HepG2 (cell line): Measurements from ENCODE around the gene TROAP. TPM values are rescaled to one million over a fixed set of nuclear protein-coding genes. Genes with fewer than 3 reads are reported as not detected.

Experiments
- ATAC-seq: fragments of 200-7000 bp; cut with Tn5 transposase; 3 replicates; pipeline ENCODE4 v1.9.1; 2020; ENCODE audit warnings: mild to moderate bottlenecking, moderate library complexity
- BruUV-seq: library from RNA; stranded (reverse); fragments of 400-500 nt; replicated peaks from 2 replicates; lab custom pipeline; 2021; lab: Mats Ljungman, UMichigan
- CTCF ChIA-PET: fragments of 300-600 bp; formaldehyde crosslinking; extraction: SDS; loops from one replicate; lab custom pipeline; 2021; ENCODE audit warnings: low total read pairs, inconsistent platforms, low intra/inter-chr PET ratio; lab: Yijun Ruan, JAX
- POLR2A ChIA-PET: fragments of 350-600 bp; sonication (Branson Sonifier 250); formaldehyde crosslinking; loops from one replicate; lab custom pipeline; 2020; ENCODE audit warnings: antibody characterized with exemption, inconsistent platforms; lab: Yijun Ruan, JAX
- DNase-seq: peaks from one replicate; pipeline ENCODE4 v3.0.0-alpha.2; 2015; ENCODE audit warnings: low spot score
- FAIRE-seq: peaks from 3 replicates; lab custom pipeline; 2011; peaks lifted over from hg19 to GRCh38; lab: Jason Lieb, UNC
- H2AFZ ChIP-seq: one replicate; pipeline ENCODE4 v1.6.1; 2011; ENCODE audit warnings: low read length, inconsistent platforms
- H3K27ac ChIP-seq: fragments of 300-600 bp; 3 replicates; pipeline ENCODE4 v1.8.0; 2011; ENCODE audit warnings: mixed run types, mild to moderate bottlenecking, mixed read lengths, low read length, inconsistent platforms; ENCODE audit not compliant: insufficient read depth; ENCODE audit errors: extremely low read length
- H3K27me3 ChIP-seq, 2 experiments: fragments of 200-600 bp in 1 of 2; 2 replicates in 1 of 2; 3 replicates in 1 of 2; pipeline versions ENCODE4 v1.6.0 to v1.8.0; 2011; ENCODE audit warnings: low read length in 2 of 2, mild to moderate bottlenecking in 2 of 2, moderate library complexity in 2 of 2, inconsistent platforms in 1 of 2; ENCODE audit not compliant: insufficient read depth in 2 of 2, control insufficient read depth in 1 of 2
- H3K36me3 ChIP-seq, 2 experiments: fragments of 200-600 bp in 1 of 2; replicated peaks in 1 of 2; 2 replicates in 1 of 2; 3 replicates in 1 of 2; pipeline versions ENCODE4 v1.5.1 to v1.8.0; 2011; ENCODE audit warnings: low read length in 2 of 2, inconsistent platforms in 1 of 2; ENCODE audit not compliant: insufficient read depth in 2 of 2, control insufficient read depth in 1 of 2
- H3K4me1 ChIP-seq: 2 replicates; pipeline ENCODE4 v1.5.1; 2012; ENCODE audit warnings: low read length, inconsistent platforms; ENCODE audit not compliant: insufficient read depth
- H3K4me2 ChIP-seq: 2 replicates; pipeline ENCODE4 v1.6.0; 2011; ENCODE audit warnings: low read depth, low read length, inconsistent platforms
- H3K4me3 ChIP-seq, 3 experiments: fragments of 200-600 bp in 1 of 3; sonication (generic), shearing (Covaris generic) in 1 of 3; replicated peaks in 1 of 3; 2 replicates each; pipeline ENCODE4 v1.5.1; 2011 to 2016; ENCODE audit warnings: low read length in 3 of 3, inconsistent platforms in 2 of 3, low read depth in 2 of 3, mild to moderate bottlenecking in 2 of 3, control low read depth in 1 of 3, mixed read lengths in 1 of 3; ENCODE audit not compliant: insufficient read depth in 1 of 3
- H3K79me2 ChIP-seq: one replicate; pipeline ENCODE4 v1.6.1; 2011; ENCODE audit warnings: low read length, inconsistent platforms; ENCODE audit not compliant: insufficient read depth
- H3K9ac ChIP-seq: 2 replicates; pipeline ENCODE4 v1.6.0; 2011; ENCODE audit warnings: mild to moderate bottlenecking, low read depth, low read length, inconsistent platforms; ENCODE audit not compliant: insufficient read depth
- H3K9me3 ChIP-seq: 2 replicates; pipeline ENCODE4 v1.5.1; 2012; ENCODE audit warnings: mild to moderate bottlenecking, low read length
- H4K20me1 ChIP-seq: 2 replicates; pipeline ENCODE4 v1.6.0; 2011; ENCODE audit warnings: inconsistent platforms, mild to moderate bottlenecking, low read length, moderate library complexity; ENCODE audit not compliant: insufficient read depth
- E2F2 ChIP-seq: sonication (generic); formaldehyde crosslinking; IDR thresholded peaks from 2 replicates; pipeline ENCODE4 v1.4.0; 2020; ENCODE audit warnings: missing genetic modification reagents, borderline replicate concordance
- MLX ChIP-seq: IDR thresholded peaks from 2 replicates; pipeline ENCODE4 v1.6.1; 2016
- NCOR1 ChIP-seq: fragments of 200-600 bp; sonication (generic); IDR thresholded peaks from 2 replicates; pipeline ENCODE4 v1.7.0; 2017; ENCODE audit warnings: antibody characterized with exemption, low read length, borderline replicate concordance
- RBM22 ChIP-seq: fragments of 200-400 bp; formaldehyde crosslinking; optimal IDR thresholded peaks from 2 replicates; pipeline ENCODE3; 2017; ENCODE audit warnings: mild to moderate bottlenecking, low read length, moderate library complexity
- ZNF180 ChIP-seq: sonication (generic); formaldehyde crosslinking; IDR thresholded peaks from 2 replicates; pipeline ENCODE4 v1.4.0; 2020; ENCODE audit warnings: low read depth, missing genetic modification reagents, borderline replicate concordance
- ZNF382 ChIP-seq: sonication (generic); formaldehyde crosslinking; IDR thresholded peaks from 2 replicates; pipeline ENCODE4 v1.5.0; 2020; ENCODE audit warnings: missing genetic modification reagents, mild to moderate bottlenecking, borderline replicate concordance
- ZNF839 ChIP-seq: sonication (generic); formaldehyde crosslinking; IDR thresholded peaks from 2 replicates; pipeline ENCODE4 v1.4.0; 2020; ENCODE audit warnings: missing genetic modification reagents, mild to moderate bottlenecking, borderline replicate concordance
- WGBS: methylation state at CpG from one replicate; pipeline ENCODE4 v1.1.6; 2017; ENCODE audit warnings: low lambda C conversion rate; 5-methylcytosine and 5-hydroxymethylcytosine counted together
- in situ Hi-C: cut with HindIII; loops from 2 replicates; pipeline ENCODE4 v1.10.0; 2017; ENCODE audit warnings: low pct_unique_long_range_greater_than_20kb; ENCODE audit not compliant: extremely low pct_ligation_motif_present
- intact Hi-C: fragments of 100-400 bp; cut with micrococcal nuclease; formaldehyde crosslinking; loops from one replicate; pipeline ENCODE4 v1.10.0; 2022; ENCODE audit not compliant: unreplicated experiment
- polyA plus RNA-seq, 8 experiments: library from polyadenylated mRNA; depleted of rRNA in 3 of 8; stranded (reverse) in 7 of 8; unstranded in 1 of 8; fragments of >200 nt; fragmentation: Illumina TruSeq in 4 of 8; extraction: Trizol in 4 of 8; gene quantifications; 2 replicates each; pipeline versions ENCODE4 v1.2.1 to v1.2.3, GENCODE V29; 2011 to 2016; ENCODE audit warnings: low read depth in 4 of 8, missing spikeins in 1 of 8, mixed read lengths in 1 of 8; ENCODE audit not compliant: insufficient read depth in 1 of 8
- total RNA-seq, 5 experiments: library from RNA; depleted of rRNA; stranded (reverse); fragments of >200 nt; fragmentation: Illumina TruSeq; extraction: Trizol; gene quantifications; 2 replicates each; pipeline ENCODE4 v1.2.3, GENCODE V29; 2016; ENCODE audit warnings: low read depth in 1 of 5

The TROAP gene
- total and polyA plus RNA-seq, 2 of the 13 experiments (the other 11 are each of a cell fraction or from before 2014, with no cell fraction given) = 22.5 to 30.9 TPM

- no peak overlapping the region for H3K4me2 ChIP-seq
- ATAC-seq = no peak
Measured at GRCh38 chr12:49339464-49339861, 16.4 kb downstream of the TROAP start.

More at GRCh38 chr12:49339464-49339861, 16.4 kb downstream of the TROAP start:
- no peak for FAIRE-seq
- no TSS peak for BruUV-seq
- Histone ChIP-seq H3K27ac (no peak overlapping the region), H3K4me1 (peaks cover 39% of the 10 kb centered on the region), H3K36me3 (no peaks in the 10 kb centered on the region), H3K9ac (no peak overlapping the region), H2AFZ (no peak overlapping the region), H3K4me3 (no peak overlapping the region), H3K27me3 (peaks cover 15 to 87% of the 10 kb centered on the region in 2 experiments; a peak in 4 of 5 replicates), H3K79me2 (no peaks in the 10 kb centered on the region), H4K20me1 (0 out of 2 replicates have a peak, but pooled peaks cover 4% of the 10 kb centered on the region), H3K9me3 (no peaks in the 10 kb centered on the region)
- in situ Hi-C loops (no loop called here), intact Hi-C loops (no loop called here)
- WGBS = 2% methylated on average over 5 of the region's 5 CpGs
- no peak for TF ChIP-seq E2F2 (CRISPR knock-in tag)
- no peak for TF ChIP-seq MLX
- TF ChIP-seq ZNF180 (CRISPR knock-in tag) = no peak
- no peak for TF ChIP-seq NCOR1
- no peak for TF ChIP-seq ZNF382 (CRISPR knock-in tag)
- TF ChIP-seq ZNF839 (CRISPR knock-in tag) = no peak
- no peak for TF ChIP-seq RBM22
- POLR2A ChIA-PET = no interaction called here
- no peak for DNase-seq
- CTCF ChIA-PET = no interaction called here
